ENCODE data around the gene SPINT2.
"Not testable (repeated sequence)": the region's sequence is repeated elsewhere in the genome, so short reads cannot be mapped to it uniquely, and the experiment has no call there.

SPINT2 gene

DNA sequence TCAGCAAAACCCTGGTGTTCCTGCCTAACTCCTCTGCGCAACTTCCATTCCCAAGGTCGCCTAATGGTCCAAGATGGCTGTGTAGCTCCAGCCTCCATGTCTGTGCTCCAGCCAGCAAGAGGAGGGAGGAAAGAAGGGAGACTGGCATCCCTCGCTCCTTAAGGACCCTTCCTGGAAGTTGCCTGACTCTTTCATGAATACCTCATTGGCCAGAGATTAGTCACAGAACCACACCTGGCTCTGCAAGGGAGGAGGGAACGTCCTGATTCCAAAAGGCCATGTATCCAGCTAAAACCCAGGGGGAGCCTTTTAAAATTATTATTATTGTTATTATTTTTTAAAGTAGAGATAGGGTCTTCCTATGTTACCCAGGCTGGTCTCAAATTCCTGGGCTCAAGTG, 60.1 kb downstream of the SPINT2 start:
- no peak for DNase-seq

DNA sequence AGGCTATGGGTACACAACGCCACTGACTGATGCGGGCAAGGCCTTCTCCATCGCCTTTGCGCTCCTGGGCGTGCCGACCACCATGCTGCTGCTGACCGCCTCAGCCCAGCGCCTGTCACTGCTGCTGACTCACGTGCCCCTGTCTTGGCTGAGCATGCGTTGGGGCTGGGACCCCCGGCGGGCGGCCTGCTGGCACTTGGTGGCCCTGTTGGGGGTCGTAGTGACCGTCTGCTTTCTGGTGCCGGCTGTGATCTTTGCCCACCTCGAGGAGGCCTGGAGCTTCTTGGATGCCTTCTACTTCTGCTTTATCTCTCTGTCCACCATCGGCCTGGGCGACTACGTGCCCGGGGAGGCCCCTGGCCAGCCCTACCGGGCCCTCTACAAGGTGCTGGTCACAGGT, 62.2 kb downstream of the SPINT2 start:
- no peak for DNase-seq

- no peak for DNase-seq
Measured at GRCh38 chr19:38329651-38330050, 65.3 kb downstream of the SPINT2 start.

- DNase-seq, result no peak
Measured at GRCh38 chr19:38331728-38332127, 67.4 kb downstream of the SPINT2 start.

DNA sequence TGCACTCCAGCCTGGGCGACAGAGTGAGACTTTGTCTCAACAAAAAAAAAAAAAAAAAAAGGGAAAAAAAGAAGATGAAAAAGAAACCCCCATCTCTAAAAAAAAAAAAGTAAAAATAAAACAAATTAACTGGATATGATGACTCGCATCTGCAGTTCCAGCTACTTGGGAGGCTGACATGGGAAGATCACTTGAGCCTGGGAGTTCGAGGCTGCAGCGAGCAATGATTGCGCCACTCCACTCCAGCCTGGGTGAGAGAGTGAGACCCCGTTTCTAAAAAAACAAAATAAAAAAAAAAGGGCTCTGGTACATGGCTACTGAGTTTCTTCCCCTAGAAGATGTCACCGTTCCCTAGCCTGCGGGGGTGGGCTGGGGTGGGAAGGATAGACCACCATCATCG, 68.9 kb downstream of the SPINT2 start:
- DNase-seq, result no peak

GRCh38 chr19:38335949-38336637, 71.7 kb downstream of the SPINT2 start:
- DNase-seq, result peak; percentile 96

GRCh38 chr19:38336638-38337359, 72.4 kb downstream of the SPINT2 start:
- DNase-seq, result peak; percentile 95

- DNase-seq, result no peak
Measured at GRCh38 chr19:38337360-38337653, 72.9 kb downstream of the SPINT2 start.

DNA sequence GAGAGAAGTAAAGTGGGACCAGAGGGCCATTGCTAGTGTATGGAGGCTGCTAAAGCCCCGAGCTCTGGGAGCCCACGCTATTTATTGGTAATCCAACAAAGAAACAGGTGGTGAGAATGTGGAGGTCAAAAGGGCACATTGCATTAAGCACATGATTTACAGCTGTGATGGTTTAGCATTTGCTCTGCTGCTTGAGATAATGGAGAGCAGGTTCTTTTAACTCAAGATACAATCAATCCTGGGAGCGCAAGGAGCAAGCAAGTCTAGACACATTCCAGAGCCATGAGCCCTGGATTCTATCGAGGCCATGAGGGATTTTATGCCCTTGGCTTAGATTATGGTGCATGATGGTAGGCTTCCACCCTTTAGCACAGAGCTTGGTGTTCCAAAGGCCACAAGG, 74.6 kb downstream of the SPINT2 start:
- DNase-seq, result not testable (repeated sequence)

- no peak for DNase-seq
Measured at GRCh38 chr19:38340927-38341326, 76.6 kb downstream of the SPINT2 start.
